T-helper 1 cell treated with Interleukin-12 subunit alpha and Interleukin-12 subunit beta and Interleukin-4 antibody, amounts not matched to agents 30 ng/mL and 1 ng/mL, for 36 hours (primary cell): ENCODE measurements around the gene PCDHGA7. TPM values are rescaled to one million over a fixed set of nuclear protein-coding genes. Genes with fewer than 3 reads are reported as not detected.
"Not testable (repeated sequence)": the region's sequence is repeated elsewhere in the genome, so short reads cannot be mapped to it uniquely, and the experiment has no call there.

Experiments used
- intact Hi-C: fragments of 100-400 bp; cut with micrococcal nuclease; formaldehyde crosslinking; loops from one replicate; pipeline ENCODE4 v1.15.1; 2024
- total RNA-seq: library from RNA; stranded (reverse); gene quantifications from 2 replicates; pipeline ENCODE4 v1.2.3, GENCODE V29; 2022

Gene PCDHGA7
- 0.15 and 0.24 TPM in 2 replicates for total RNA-seq

DNA sequence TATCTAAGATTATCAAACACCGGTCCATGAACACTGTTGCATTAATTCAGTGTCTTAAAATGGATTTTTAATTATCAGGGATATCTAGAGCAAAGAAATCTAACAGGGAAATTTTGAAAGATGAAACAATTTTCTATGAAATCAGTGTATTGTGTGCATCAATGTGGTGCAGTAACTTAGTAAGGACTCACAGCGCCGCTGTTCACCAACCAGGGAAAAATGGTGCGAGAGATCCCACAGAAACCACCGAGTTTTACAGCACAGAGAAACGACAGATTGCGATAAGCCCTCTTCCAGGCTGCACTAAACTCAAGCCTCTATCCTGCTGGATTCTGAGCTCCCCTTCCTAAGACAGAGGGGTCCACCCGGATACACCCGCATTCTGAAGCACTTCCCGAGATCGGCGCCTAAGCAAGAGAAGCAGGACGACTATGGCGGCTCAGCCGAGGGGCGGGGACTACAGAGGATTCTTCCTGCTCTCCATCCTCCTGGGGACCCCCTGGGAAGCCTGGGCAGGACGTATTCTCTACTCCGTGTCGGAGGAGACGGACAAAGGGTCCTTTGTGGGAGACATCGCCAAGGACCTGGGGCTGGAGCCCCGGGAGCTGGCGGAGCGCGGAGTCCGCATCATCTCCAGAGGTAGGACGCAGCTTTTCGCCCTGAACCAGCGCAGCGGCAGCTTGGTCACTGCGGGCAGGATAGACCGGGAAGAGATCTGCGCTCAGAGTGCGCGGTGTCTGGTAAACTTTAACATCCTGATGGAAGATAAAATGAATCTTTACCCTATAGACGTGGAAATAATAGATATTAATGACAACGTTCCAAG lies at the start of gene PCDHGA7:
PCDHGA7 (plus strand) TSS at position 274 of the 826 bp plus-strand sequence; CDS start at position 432, 158 bp downstream.
- intact Hi-C loops, result no loop called here

DNA sequence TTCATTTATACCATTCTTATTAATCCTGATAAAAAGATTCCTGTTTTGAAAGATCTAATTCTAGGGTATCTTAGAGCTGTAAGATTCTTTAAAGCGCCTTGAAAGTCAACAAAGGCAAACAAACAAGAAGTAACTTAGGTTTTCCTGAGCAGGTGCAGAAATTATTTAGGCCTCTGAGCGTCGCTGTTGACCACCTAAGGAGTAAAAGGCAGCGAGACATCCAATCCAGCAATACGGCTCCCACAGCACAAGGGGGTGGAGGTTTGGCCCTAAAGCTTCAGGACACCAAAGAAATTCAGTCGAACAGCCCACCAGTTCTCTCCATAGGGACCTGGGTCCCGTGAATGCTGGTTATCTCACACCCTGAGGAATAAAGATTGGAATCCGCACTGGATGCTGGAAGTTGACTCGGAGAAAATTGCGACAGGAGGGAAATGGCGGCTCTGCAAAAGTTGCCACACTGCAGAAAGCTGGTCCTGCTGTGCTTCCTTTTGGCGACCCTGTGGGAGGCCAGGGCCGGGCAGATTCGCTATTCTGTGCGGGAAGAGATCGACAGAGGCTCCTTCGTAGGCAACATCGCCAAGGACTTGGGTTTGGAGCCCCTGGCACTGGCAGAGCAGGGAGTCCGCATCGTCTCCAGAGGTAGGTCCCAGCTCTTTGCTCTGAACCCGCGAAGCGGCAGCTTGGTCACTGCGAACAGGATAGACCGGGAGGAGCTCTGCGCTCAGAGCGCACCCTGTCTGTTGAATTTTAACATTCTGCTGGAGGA lies 43.8 kb upstream of the PCDHGA7 start, which contains the start of gene PCDHGA2:
PCDHGA2 (plus strand) TSS at position 223 of the 769 bp plus-strand sequence.
- intact Hi-C loops, result no loop called here

DNA sequence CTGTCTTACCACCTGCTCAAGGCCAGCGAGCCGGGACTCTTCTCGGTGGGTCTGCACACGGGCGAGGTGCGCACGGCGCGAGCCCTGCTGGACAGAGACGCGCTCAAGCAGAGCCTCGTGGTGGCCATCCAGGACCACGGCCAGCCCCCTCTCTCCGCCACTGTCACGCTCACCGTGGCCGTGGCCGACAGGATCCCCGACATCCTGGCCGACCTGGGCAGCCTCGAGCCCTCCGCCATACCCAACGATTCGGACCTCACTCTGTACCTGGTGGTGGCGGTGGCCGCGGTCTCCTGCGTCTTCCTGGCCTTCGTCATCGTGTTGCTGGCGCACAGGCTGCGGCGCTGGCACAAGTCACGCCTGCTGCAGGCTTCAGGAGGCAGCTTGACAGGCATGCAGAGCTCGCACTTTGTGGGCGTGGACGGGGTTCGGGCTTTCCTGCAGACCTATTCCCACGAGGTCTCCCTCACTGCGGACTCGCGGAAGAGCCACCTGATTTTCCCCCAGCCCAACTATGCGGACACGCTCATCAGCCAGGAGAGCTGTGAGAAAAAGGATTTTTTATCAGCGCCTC lies 41.7 kb upstream of the PCDHGA7 start:
- intact Hi-C loops, result loop anchor here (5.0 kb wide), 2 partner anchors 171 to 216 kb away; no protein-coding TSS in a partner anchor

DNA sequence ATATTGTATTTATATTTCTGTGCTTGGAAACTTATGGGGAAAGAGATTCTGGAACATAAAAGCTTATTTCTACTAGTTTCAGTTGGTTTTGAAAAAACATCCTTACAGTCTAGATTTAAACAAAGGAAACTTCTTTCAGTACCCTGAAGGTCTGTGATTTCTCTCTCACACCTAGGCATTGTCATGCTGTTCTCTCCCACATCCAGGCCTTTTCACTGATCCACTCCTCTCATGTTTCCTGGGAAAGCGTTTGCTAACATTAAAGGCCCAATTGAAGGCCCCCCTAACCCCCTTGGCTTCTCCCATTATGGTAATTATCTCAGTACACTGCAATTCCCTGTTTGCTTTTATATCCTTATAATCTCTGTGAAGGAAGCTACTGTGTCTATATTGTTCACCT lies 39.8 kb upstream of the PCDHGA7 start:
- intact Hi-C loops, result loop anchor here (5.0 kb wide), 2 partner anchors 170 to 215 kb away; no protein-coding TSS in a partner anchor

DNA sequence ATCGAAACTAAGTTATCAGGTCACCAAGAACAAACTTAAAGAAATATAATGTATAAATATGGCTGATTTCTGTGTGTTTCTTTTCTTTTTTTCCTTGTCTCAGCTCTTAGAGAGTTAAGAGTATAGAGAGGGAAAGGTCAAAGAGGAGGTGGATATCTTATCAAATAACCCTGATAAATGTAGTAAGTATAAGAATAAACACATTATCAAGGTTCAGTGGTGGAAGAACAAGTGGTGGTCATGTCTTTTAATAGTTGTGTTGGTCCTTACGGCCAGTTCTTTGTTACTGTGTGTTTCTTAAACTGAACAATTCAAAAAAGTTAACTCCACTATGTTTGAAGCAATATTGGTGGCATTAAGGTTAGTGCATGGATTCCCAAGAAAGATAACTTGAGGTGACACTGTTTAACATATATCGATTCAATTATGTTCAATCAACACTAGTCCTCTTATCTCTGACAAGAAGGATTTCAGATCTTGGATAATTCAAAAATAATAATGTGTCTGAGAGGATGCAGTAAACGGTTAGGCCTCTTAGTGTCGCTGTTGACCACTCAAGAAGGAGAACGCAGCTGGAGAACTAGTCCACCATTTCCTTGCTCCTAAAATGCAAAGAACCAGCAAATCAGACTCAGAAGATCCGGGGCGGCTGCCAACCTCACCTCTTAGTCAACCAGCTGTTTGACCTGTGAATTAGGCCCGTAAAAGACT lies 39.1 kb upstream of the PCDHGA7 start, which contains the start of gene PCDHGA3:
PCDHGA3 (plus strand) TSS at position 588 of the 711 bp plus-strand sequence. CDS start 205 bp downstream, outside the sequence.
- intact Hi-C loops, result loop anchor here (5.0 kb wide), 2 partner anchors 169 to 214 kb away; no protein-coding TSS in a partner anchor

DNA sequence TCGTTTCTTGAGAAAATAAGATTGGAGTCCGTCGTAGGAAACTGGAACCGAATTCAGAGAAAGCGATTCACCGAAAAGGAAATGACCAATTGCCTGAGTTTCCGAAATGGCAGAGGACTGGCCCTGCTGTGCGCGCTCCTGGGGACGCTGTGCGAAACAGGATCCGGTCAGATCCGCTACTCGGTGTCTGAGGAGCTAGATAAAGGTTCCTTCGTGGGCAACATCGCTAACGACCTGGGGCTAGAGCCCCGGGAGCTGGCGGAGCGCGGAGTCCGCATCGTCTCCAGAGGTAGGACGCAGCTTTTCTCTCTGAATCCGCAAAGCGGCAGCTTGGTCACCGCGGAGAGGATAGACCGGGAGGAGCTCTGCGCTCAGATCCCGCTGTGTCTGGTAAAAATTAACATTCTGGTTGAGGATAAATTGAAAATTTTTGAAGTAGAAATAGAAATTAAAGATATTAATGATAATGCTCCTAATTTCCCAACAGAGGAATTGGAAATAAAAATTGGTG lies 38.5 kb upstream of the PCDHGA7 start:
- intact Hi-C loops, result loop anchor here (5.0 kb wide), 2 partner anchors 168 to 213 kb away; no protein-coding TSS in a partner anchor

DNA sequence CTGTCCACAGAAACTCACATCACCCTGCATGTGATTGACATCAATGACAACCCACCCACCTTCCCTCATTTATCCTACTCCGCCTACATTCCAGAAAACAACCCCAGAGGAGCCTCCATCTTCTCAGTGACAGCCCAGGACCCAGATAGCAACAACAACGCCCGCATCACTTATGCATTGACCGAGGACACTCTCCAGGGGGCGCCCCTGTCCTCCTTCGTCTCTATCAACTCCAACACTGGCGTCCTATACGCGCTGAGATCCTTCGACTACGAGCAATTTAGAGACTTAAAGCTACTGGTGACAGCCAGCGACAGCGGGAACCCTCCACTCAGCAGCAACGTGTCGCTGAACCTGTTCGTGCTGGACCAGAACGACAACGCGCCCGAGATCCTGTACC lies 37.2 kb upstream of the PCDHGA7 start:
- intact Hi-C loops, result no loop called here

DNA sequence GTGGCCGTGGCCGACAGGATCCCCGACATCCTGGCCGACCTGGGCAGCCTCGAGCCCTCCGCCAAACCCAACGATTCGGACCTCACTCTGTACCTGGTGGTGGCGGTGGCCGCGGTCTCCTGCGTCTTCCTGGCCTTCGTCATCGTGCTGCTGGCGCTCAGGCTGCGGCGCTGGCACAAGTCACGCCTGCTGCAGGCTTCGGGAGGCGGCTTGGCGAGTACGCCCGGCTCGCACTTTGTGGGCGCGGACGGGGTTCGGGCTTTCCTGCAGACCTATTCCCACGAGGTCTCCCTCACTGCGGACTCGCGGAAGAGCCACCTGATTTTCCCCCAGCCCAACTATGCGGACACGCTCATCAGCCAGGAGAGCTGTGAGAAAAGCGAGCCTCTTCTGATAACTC lies 36.5 kb upstream of the PCDHGA7 start:
- intact Hi-C loops, result not testable (repeated sequence)

DNA sequence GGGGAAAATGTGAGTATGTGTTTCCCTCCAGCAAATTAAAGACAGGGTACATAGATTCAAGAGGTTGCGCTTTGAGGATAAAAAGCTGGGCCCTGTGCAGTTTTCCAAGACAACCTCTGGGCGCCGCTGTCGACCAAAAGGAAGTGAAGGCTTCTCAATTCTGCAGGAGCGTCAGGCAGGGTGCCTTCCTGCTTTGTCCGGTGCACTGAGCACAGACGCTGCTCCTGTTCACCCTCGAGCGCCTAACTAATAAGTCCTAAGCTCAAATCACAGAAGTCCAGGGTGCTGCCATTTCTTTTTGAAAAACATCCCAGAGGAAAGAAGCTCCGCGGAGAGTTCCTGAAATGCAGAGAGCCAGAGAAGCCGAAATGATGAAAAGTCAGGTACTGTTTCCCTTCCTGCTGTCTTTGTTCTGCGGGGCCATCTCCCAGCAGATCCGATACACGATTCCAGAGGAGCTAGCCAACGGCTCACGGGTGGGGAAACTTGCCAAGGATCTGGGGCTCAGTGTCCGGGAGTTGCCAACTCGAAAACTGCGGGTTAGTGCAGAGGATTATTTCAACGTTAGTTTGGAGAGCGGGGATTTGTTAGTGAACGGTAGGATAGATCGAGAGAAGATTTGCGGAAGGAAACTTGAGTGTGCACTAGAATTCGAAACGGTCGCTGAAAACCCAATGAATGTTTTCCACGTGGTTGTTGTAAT lies 32.5 kb upstream of the PCDHGA7 start, which contains the start of gene PCDHGB1:
PCDHGB1 (plus strand) TSS at position 183 of the 703 bp plus-strand sequence; CDS start at position 345, 162 bp downstream.
- intact Hi-C loops, result no loop called here

DNA sequence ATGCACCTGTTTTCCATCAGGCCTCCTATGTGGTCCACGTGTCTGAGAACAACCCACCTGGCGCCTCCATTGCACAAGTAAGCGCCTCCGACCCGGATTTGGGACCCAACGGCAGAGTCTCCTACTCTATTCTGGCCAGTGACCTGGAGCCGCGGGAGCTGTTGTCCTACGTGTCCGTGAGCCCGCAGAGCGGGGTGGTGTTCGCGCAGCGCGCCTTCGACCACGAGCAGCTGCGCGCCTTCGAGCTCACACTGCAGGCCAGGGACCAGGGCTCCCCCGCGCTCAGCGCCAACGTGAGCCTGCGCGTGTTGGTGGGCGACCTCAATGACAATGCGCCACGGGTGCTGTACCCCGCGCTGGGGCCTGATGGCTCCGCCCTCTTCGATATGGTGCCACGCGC lies 31.0 kb upstream of the PCDHGA7 start:
- intact Hi-C loops, result no loop called here

DNA sequence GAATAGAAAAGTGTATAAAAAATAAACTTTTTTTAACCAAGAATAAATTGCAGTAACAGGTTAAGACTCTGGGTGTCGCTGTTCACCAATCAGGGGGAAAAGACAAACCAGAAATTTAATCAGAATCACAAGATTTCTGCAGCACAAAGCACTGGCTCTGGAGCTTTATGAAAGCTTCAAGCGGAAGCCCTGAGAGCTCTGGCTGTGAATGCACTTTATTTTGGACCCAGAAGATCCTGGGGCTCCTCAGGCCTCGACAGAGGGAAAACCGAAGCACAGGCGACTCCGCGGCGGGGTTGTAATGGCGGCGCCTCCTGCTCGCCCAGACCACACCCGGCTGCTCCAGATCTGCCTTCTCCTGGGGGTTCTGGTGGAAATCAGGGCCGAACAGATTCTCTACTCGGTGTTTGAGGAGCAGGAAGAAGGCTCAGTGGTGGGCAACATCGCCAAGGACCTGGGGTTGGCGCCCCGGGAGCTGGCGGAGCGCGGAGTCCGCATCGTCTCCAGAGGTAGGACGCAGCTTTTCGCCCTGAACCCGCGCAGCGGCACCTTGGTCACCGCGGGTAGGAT lies 27.6 kb upstream of the PCDHGA7 start, which contains the start of gene PCDHGA4:
PCDHGA4 (plus strand) TSS at position 122 of the 570 bp plus-strand sequence; CDS start at position 209, 87 bp downstream.
- intact Hi-C loops, result loop anchor here (1.0 to 5.0 kb wide), 2 partner anchors 35 to 67 kb away; partner anchors contain the start of genes PCDHGA11 and TAF7

DNA sequence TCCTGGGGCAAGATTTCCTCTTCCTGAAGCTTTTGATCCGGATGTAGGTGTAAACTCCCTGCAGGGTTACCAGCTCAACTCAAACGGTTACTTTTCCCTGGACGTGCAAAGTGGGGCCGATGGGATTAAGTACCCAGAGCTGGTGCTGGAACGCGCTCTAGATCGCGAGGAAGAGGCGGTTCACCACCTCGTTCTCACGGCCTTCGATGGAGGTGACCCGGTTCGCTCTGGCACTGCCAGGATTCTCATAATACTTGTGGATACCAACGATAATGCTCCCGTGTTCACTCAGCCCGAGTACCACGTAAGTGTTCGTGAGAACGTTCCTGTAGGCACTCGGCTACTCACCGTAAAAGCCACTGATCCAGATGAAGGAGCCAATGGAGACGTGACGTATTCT lies 26.9 kb upstream of the PCDHGA7 start:
- intact Hi-C loops, result loop anchor here (5.0 kb wide), 1 partner anchor 67 kb away; the partner anchor contains the start of gene PCDHGA11

DNA sequence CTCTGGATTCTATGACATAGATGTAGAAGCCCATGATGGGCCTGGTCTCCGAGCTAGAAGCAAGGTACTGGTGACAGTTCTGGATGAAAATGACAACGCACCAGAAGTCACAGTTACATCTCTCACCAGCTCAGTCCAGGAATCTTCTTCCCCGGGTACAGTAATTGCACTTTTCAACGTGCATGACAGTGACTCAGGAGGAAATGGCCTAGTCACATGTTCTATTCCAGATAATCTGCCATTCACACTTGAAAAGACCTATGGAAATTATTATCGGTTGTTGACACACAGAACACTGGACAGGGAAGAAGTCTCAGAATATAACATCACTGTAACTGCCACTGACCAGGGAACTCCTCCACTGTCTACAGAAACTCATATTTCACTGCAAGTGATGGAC lies 26.4 kb upstream of the PCDHGA7 start:
- intact Hi-C loops, result loop anchor here (5.0 kb wide), 1 partner anchor 66 kb away; the partner anchor contains the start of gene PCDHGA11

DNA sequence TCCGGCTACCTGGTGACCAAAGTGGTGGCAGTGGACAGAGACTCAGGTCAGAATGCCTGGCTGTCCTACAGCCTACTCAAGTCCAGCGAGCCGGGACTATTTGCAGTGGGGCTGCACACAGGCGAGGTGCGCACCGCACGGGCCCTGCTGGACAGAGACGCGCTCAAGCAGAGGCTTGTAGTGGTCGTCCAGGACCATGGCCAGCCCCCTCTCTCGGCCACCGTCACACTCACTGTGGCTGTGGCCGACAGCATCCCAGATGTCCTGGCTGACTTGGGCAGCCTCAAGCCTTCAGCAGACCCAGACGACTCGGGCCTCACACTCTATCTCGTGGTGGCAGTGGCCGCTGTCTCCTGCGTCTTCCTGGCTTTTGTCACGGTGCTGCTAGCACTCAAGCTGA lies 25.6 kb upstream of the PCDHGA7 start:
- intact Hi-C loops, result loop anchor here (5.0 kb wide), 1 partner anchor 65 kb away; the partner anchor contains the start of gene PCDHGA11

DNA sequence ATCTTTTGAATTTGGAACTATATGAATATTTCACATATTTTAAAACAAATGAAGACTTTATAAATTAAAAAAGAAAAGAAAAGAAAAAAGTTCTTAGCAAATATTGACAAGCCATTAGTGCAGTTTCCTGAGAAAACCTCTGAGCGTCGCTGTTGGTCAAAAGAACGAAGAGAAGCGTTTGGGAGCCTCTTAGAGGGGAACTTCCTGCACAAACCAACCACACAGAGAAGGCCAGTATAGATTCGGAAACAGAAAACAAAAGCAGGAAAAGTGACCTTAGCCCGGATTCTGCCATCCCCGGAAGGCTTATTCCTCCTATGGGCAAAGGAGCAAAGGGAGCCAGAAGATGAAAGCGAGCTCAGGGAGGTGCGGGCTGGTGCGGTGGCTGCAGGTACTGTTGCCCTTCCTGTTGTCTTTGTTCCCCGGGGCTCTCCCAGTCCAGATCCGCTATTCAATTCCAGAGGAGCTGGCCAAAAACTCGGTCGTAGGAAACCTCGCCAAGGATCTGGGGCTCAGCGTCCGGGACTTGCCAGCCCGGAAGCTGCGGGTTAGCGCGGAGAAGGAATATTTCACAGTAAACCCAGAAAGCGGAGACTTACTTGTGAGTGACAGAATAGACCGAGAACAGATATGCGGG lies 22.6 kb upstream of the PCDHGA7 start, which contains the start of gene PCDHGB2:
PCDHGB2 (plus strand) TSS at position 205 of the 637 bp plus-strand sequence; CDS start at position 347, 142 bp downstream.
- intact Hi-C loops, result loop anchor here (1.0 to 10.0 kb wide), 11 partner anchors 37 to 535 kb away; partner anchors contain the start of genes PCDHA11, PCDHA5, PCDHA6 and PCDHB10

DNA sequence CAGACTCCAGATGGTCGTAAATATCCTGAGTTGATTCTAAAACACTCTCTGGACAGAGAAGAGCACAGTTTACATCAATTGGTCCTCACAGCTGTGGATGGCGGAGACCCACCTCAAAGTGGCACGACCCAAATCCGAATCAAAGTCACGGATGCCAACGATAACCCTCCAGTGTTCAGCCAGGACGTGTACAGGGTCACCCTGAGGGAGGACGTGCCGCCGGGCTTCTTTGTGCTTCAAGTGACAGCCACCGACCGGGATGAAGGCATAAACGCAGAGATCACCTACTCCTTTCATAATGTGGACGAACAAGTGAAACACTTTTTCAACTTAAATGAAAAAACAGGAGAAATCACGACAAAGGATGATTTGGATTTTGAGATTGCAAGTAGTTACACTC lies 21.9 kb upstream of the PCDHGA7 start:
- intact Hi-C loops, result loop anchor here (5.0 to 10.0 kb wide), 6 partner anchors 37 to 536 kb away; partner anchors contain the start of genes PCDHA11, PCDHA5, PCDHA6 and PCDHB10

DNA sequence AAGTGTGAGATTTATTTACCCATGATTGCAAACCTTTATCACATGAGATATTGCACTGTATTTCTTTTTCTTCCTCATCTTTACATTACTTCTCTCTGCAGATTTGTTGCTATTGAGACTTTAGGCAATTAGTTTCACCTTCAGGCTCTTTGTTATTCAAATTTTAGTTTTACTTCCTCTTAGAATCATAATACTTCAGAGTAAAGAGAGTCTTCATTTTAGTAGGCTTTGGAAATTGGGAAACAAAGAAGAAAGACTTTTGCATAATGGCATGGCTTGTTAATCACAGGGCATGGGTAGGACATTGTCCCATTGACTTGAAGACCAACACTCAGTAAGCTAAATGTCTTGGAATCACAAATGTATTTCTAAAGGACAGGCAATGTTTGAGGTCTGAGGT lies 19.8 kb upstream of the PCDHGA7 start:
- intact Hi-C loops, result loop anchor here (5.0 to 10.0 kb wide), 6 partner anchors 35 to 538 kb away; partner anchors contain the start of genes PCDHA11, PCDHA5, PCDHA6 and PCDHB10
